PFSK-1 (cell line): ENCODE results near the gene SPATA31D1.

ENCODE experiments used
- POLR2AphosphoS5 ChIP-seq: IDR thresholded peaks from 2 replicates; pipeline ENCODE4 v1.6.1; 2012; ENCODE audit warnings: low read depth, mild to moderate bottlenecking, control low read depth, low read length, moderate library complexity
- SIN3A ChIP-seq: IDR thresholded peaks from 2 replicates; pipeline ENCODE4 v1.6.1; 2012; ENCODE audit warnings: mild to moderate bottlenecking, low read length, moderate library complexity, borderline replicate concordance; ENCODE audit not compliant: insufficient read depth
- TAF1 ChIP-seq: IDR thresholded peaks from 2 replicates; pipeline ENCODE4 v1.6.1; 2012; ENCODE audit warnings: low read length, control low read depth, borderline replicate concordance; ENCODE audit not compliant: insufficient read depth
- TF ChIP-seq, protein P1 (sequence below), 2 experiments: IDR thresholded peaks; 2 replicates each; pipeline versions ENCODE4 v1.6.1 to v1.8.0; 2011 to 2012; ENCODE audit warnings: low read depth in 2 of 2, low read length in 2 of 2, control low read depth in 1 of 2, inconsistent platforms in 1 of 2, mild to moderate bottlenecking in 1 of 2, moderate library complexity in 1 of 2; ENCODE audit not compliant: insufficient read depth in 1 of 2

GRCh38 chr9:81979196-81979595 is 9.4 kb upstream of the SPATA31D1 start:
- TF ChIP-seq TAF1 (no peak), POLR2AphosphoS5 (no peak), SIN3A (no peak)
- TF ChIP-seq, protein P1, sequence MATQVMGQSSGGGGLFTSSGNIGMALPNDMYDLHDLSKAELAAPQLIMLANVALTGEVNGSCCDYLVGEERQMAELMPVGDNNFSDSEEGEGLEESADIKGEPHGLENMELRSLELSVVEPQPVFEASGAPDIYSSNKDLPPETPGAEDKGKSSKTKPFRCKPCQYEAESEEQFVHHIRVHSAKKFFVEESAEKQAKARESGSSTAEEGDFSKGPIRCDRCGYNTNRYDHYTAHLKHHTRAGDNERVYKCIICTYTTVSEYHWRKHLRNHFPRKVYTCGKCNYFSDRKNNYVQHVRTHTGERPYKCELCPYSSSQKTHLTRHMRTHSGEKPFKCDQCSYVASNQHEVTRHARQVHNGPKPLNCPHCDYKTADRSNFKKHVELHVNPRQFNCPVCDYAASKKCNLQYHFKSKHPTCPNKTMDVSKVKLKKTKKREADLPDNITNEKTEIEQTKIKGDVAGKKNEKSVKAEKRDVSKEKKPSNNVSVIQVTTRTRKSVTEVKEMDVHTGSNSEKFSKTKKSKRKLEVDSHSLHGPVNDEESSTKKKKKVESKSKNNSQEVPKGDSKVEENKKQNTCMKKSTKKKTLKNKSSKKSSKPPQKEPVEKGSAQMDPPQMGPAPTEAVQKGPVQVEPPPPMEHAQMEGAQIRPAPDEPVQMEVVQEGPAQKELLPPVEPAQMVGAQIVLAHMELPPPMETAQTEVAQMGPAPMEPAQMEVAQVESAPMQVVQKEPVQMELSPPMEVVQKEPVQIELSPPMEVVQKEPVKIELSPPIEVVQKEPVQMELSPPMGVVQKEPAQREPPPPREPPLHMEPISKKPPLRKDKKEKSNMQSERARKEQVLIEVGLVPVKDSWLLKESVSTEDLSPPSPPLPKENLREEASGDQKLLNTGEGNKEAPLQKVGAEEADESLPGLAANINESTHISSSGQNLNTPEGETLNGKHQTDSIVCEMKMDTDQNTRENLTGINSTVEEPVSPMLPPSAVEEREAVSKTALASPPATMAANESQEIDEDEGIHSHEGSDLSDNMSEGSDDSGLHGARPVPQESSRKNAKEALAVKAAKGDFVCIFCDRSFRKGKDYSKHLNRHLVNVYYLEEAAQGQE (IDR thresholded peaks at IDR 0.05; ENCODE audit: insufficient read depth in 1 of 2, low read depth in 2 of 2, low read length in 2 of 2), result no peak
